Measurements from ENCODE around the gene ASMTL.
"Not testable (repeated sequence)": the region's sequence is repeated elsewhere in the genome, so short reads cannot be mapped to it uniquely, and the experiment has no call there.

Gene ASMTL

GRCh38 chrX:1452516-1453394 lies at the start of gene ASMTL:
Gene ASMTL, minus strand, starts transcription at chrX:1452909. Its CDS starts 69 bp downstream, at chrX:1452840.
- Mint-ChIP-seq H3K36me3 (ENCODE audit: low read depth) (peaks cover 33% of the 10 kb centered on the region), H3K9me3 (peaks cover 20% of the 10 kb centered on the region), H3K27me3 (peaks cover 6% of the 10 kb centered on the region), H3K4me3 (peak within 1 kb of the TSS; percentile 95), H3K27ac (peak within 1 kb of the TSS; percentile 97), H3K4me1 (ENCODE audit: low read depth) (peaks cover 31% of the 10 kb centered on the region)
- intact Hi-C loops (cut with micrococcal nuclease): loop anchor here (1.0 to 5.0 kb wide), 3 partner anchors 52 to 210 kb away; partner anchors contain the start of gene SLC25A6

- H3K4me1 Mint-ChIP-seq (ENCODE audit: low read depth): peaks cover 34% of the 10 kb centered on the region
- no peaks in the 10 kb centered on the region for H3K9me3 Mint-ChIP-seq
- H3K4me3 Mint-ChIP-seq: no peak overlapping the region
- no peaks in the 10 kb centered on the region for H3K36me3 Mint-ChIP-seq (ENCODE audit: low read depth)
- peaks cover 8% of the 10 kb centered on the region for H3K27me3 Mint-ChIP-seq
- peak overlapping the region; percentile 84 for H3K27ac Mint-ChIP-seq
- intact Hi-C loops (cut with micrococcal nuclease): loop anchor here (5.0 kb wide), 2 partner anchors 35 kb away; partner anchors contain the start of gene P2RY8
Measured at GRCh38 chrX:1502241-1502640, 49.5 kb upstream of the ASMTL start.

GRCh38 chrX:1500701-1501624 lies 48.3 kb upstream of the ASMTL start:
- peaks cover 34% of the 10 kb centered on the region for H3K4me1 Mint-ChIP-seq (ENCODE audit: low read depth)
- H3K27ac Mint-ChIP-seq: peak overlapping the region; percentile 50
- H3K27me3 Mint-ChIP-seq: peaks cover 3% of the 10 kb centered on the region
- H3K36me3 Mint-ChIP-seq (ENCODE audit: low read depth): no peaks in the 10 kb centered on the region
- no peak overlapping the region for H3K4me3 Mint-ChIP-seq
- intact Hi-C loops (cut with micrococcal nuclease): loop anchor here (5.0 kb wide), 2 partner anchors 34 to 36 kb away; partner anchors contain the start of gene P2RY8
- no peaks in the 10 kb centered on the region for H3K9me3 Mint-ChIP-seq

- H3K36me3 Mint-ChIP-seq (ENCODE audit: low read depth): peaks cover 8% of the 10 kb centered on the region
- no peak overlapping the region for H3K4me3 Mint-ChIP-seq
Measured at GRCh38 chrX:1496076-1496475, 43.4 kb upstream of the ASMTL start.

GRCh38 chrX:1493877-1494510 lies 41.3 kb upstream of the ASMTL start:
- H3K4me3 Mint-ChIP-seq: peak overlapping the region; percentile 20
- H3K9me3 Mint-ChIP-seq: no peaks in the 10 kb centered on the region
- H3K4me1 Mint-ChIP-seq (ENCODE audit: low read depth): peaks cover 20% of the 10 kb centered on the region
- intact Hi-C loops (cut with micrococcal nuclease): loop anchor here (5.0 kb wide), 1 partner anchor 33 kb away; no protein-coding TSS in a partner anchor
- peaks cover 9% of the 10 kb centered on the region for H3K36me3 Mint-ChIP-seq (ENCODE audit: low read depth)
- peaks cover 8% of the 10 kb centered on the region for H3K27me3 Mint-ChIP-seq
- H3K27ac Mint-ChIP-seq: no peak overlapping the region

More at GRCh38 chrX:1496076-1496475, 43.4 kb upstream of the ASMTL start:
- Mint-ChIP-seq H3K4me1 (ENCODE audit: low read depth) (peaks cover 23% of the 10 kb centered on the region), H3K27ac (no peak overlapping the region), H3K27me3 (peaks cover 8% of the 10 kb centered on the region), H3K9me3 (no peaks in the 10 kb centered on the region)
- intact Hi-C loops (cut with micrococcal nuclease): no loop called here

GRCh38 chrX:1493412-1493811 lies 40.7 kb upstream of the ASMTL start:
- no peak overlapping the region for H3K4me3 Mint-ChIP-seq
- intact Hi-C loops (cut with micrococcal nuclease): loop anchor here (5.0 kb wide), 1 partner anchor 34 kb away; no protein-coding TSS in a partner anchor
- peaks cover 8% of the 10 kb centered on the region for H3K27me3 Mint-ChIP-seq
- H3K9me3 Mint-ChIP-seq: no peaks in the 10 kb centered on the region
- H3K27ac Mint-ChIP-seq: no peak overlapping the region
- peaks cover 9% of the 10 kb centered on the region for H3K36me3 Mint-ChIP-seq (ENCODE audit: low read depth)
- peaks cover 20% of the 10 kb centered on the region for H3K4me1 Mint-ChIP-seq (ENCODE audit: low read depth)

- H3K9me3 Mint-ChIP-seq: no peaks in the 10 kb centered on the region
- peaks cover 9% of the 10 kb centered on the region for H3K36me3 Mint-ChIP-seq (ENCODE audit: low read depth)
- H3K4me1 Mint-ChIP-seq (ENCODE audit: low read depth): peaks cover 20% of the 10 kb centered on the region
- intact Hi-C loops (cut with micrococcal nuclease): loop anchor here (5.0 kb wide), 1 partner anchor 35 kb away; no protein-coding TSS in a partner anchor
- no peak overlapping the region for H3K27ac Mint-ChIP-seq
- H3K27me3 Mint-ChIP-seq: peaks cover 8% of the 10 kb centered on the region
- H3K4me3 Mint-ChIP-seq: no peak overlapping the region
Measured at GRCh38 chrX:1492421-1493012, 39.8 kb upstream of the ASMTL start.

- Mint-ChIP-seq H3K9me3 (no peaks in the 10 kb centered on the region), H3K4me1 (ENCODE audit: low read depth) (peaks cover 25% of the 10 kb centered on the region), H3K36me3 (ENCODE audit: low read depth) (peaks cover 9% of the 10 kb centered on the region), H3K4me3 (no peak overlapping the region), H3K27ac (no peak overlapping the region), H3K27me3 (peaks cover 8% of the 10 kb centered on the region)
- intact Hi-C loops (cut with micrococcal nuclease): loop anchor here (5.0 kb wide), 1 partner anchor 35 kb away; no protein-coding TSS in a partner anchor
Measured at GRCh38 chrX:1491851-1492349, 39.2 kb upstream of the ASMTL start.

GRCh38 chrX:1491248-1491647 lies 38.5 kb upstream of the ASMTL start:
- not testable (repeated sequence) for H3K9me3 Mint-ChIP-seq; H3K27me3 Mint-ChIP-seq; H3K36me3 Mint-ChIP-seq (ENCODE audit: low read depth); H3K27ac Mint-ChIP-seq; H3K4me3 Mint-ChIP-seq
- intact Hi-C loops (cut with micrococcal nuclease): loop anchor here (5.0 kb wide), 1 partner anchor 36 kb away; no protein-coding TSS in a partner anchor
- peaks cover 31% of the 10 kb centered on the region for H3K4me1 Mint-ChIP-seq (ENCODE audit: low read depth)

GRCh38 chrX:1490723-1491122 lies 38.0 kb upstream of the ASMTL start:
- H3K9me3 Mint-ChIP-seq; H3K36me3 Mint-ChIP-seq (ENCODE audit: low read depth); H3K4me3 Mint-ChIP-seq; H3K27ac Mint-ChIP-seq; H3K27me3 Mint-ChIP-seq: not testable (repeated sequence)
- intact Hi-C loops (cut with micrococcal nuclease): loop anchor here (5.0 kb wide), 1 partner anchor 37 kb away; no protein-coding TSS in a partner anchor
- H3K4me1 Mint-ChIP-seq (ENCODE audit: low read depth): peaks cover 33% of the 10 kb centered on the region

GRCh38 chrX:1489354-1489753 lies 36.6 kb upstream of the ASMTL start:
- H3K9me3 Mint-ChIP-seq; H3K36me3 Mint-ChIP-seq (ENCODE audit: low read depth); intact Hi-C loops (cut with micrococcal nuclease); H3K27ac Mint-ChIP-seq; H3K4me3 Mint-ChIP-seq; H3K27me3 Mint-ChIP-seq: not testable (repeated sequence)
- peaks cover 37% of the 10 kb centered on the region for H3K4me1 Mint-ChIP-seq (ENCODE audit: low read depth)

- Mint-ChIP-seq H3K4me3 (no peak overlapping the region), H3K27ac (no peak overlapping the region), H3K4me1 (ENCODE audit: low read depth) (peaks cover 37% of the 10 kb centered on the region), H3K9me3 (no peaks in the 10 kb centered on the region), H3K27me3 (peaks cover 8% of the 10 kb centered on the region), H3K36me3 (ENCODE audit: low read depth) (peaks cover 9% of the 10 kb centered on the region)
- intact Hi-C loops (cut with micrococcal nuclease): no loop called here
Measured at GRCh38 chrX:1488745-1489144, 36.0 kb upstream of the ASMTL start.

GRCh38 chrX:1488141-1488540 lies 35.4 kb upstream of the ASMTL start:
- intact Hi-C loops (cut with micrococcal nuclease): no loop called here
- peaks cover 37% of the 10 kb centered on the region for H3K4me1 Mint-ChIP-seq (ENCODE audit: low read depth)

More at GRCh38 chrX:1488141-1488540, 35.4 kb upstream of the ASMTL start:
- Mint-ChIP-seq H3K27me3 (peaks cover 8% of the 10 kb centered on the region), H3K9me3 (no peaks in the 10 kb centered on the region), H3K36me3 (ENCODE audit: low read depth) (peaks cover 9% of the 10 kb centered on the region), H3K27ac (no peak overlapping the region), H3K4me3 (no peak overlapping the region)

Data from dendritic cell treated with granulocyte-macrophage colony-stimulating factor and Interleukin-4, amounts not matched to agents 40 ng/mL and 50 ng/mL, for 4 days (primary cell).